GM18507 (cell line): Measurements from ENCODE around the gene EDEM3.
A peak's percentile ranks its signal among the peaks of the same experiment; 100 is the strongest.
"Not testable (repeated sequence)": the region's sequence is repeated elsewhere in the genome, so short reads cannot be mapped to it uniquely, and the experiment has no call there.

Experiments
- DNase-seq: peaks from one replicate; pipeline ENCODE4 v3.0.0; 2011; ENCODE audit warnings: low read depth; ENCODE audit not compliant: insufficient read length; ENCODE audit errors: extremely low spot score
- FAIRE-seq: peaks from 2 replicates; lab custom pipeline; 2011; peaks lifted over from hg19 to GRCh38; lab: Jason Lieb, UNC

Gene EDEM3

GRCh38 chr1:184771190-184771691, 16.6 kb upstream of the EDEM3 start:
- FAIRE-seq (no peak), DNase-seq (no peak)

GRCh38 chr1:184770181-184770979, 15.7 kb upstream of the EDEM3 start:
- DNase-seq, result no peak
- FAIRE-seq, result no peak

- no peak for FAIRE-seq
Observed at GRCh38 chr1:184769241-184769640, 14.6 kb upstream of the EDEM3 start.

GRCh38 chr1:184768467-184768866, 13.8 kb upstream of the EDEM3 start:
- no peak for FAIRE-seq

More at GRCh38 chr1:184769241-184769640, 14.6 kb upstream of the EDEM3 start:
- DNase-seq, result no peak

GRCh38 chr1:184767591-184767990, 12.9 kb upstream of the EDEM3 start:
- no peak for DNase-seq
- FAIRE-seq, result no peak

More at GRCh38 chr1:184768467-184768866, 13.8 kb upstream of the EDEM3 start:
- no peak for DNase-seq

GRCh38 chr1:184764483-184764882, 9.8 kb upstream of the EDEM3 start:
- FAIRE-seq (no peak), DNase-seq (no peak)

GRCh38 chr1:184763520-184763919, 8.9 kb upstream of the EDEM3 start:
- FAIRE-seq, DNase-seq: not testable (repeated sequence)

- FAIRE-seq, result no peak
- no peak for DNase-seq
Observed at GRCh38 chr1:184761969-184762485, 7.4 kb upstream of the EDEM3 start.

- FAIRE-seq (no peak), DNase-seq (no peak)
Observed at GRCh38 chr1:184759651-184760050, 5.0 kb upstream of the EDEM3 start.

- FAIRE-seq (no peak), DNase-seq (no peak)
Observed at GRCh38 chr1:184759112-184759511, 4.5 kb upstream of the EDEM3 start.

GRCh38 chr1:184757891-184758290, 3.2 kb upstream of the EDEM3 start:
- FAIRE-seq (no peak), DNase-seq (no peak)

- DNase-seq, result no peak
- FAIRE-seq, result no peak
Observed at GRCh38 chr1:184757406-184757805, 2.7 kb upstream of the EDEM3 start.

GRCh38 chr1:184755226-184756065, 788 bp upstream of the EDEM3 start:
- DNase-seq, result no peak
- FAIRE-seq, result no peak

- FAIRE-seq (peak; percentile 47), DNase-seq (no peak)
Observed at GRCh38 chr1:184753608-184754475, 816 bp downstream of the EDEM3 start.

GRCh38 chr1:184753117-184753516, 1.5 kb downstream of the EDEM3 start:
- FAIRE-seq (no peak), DNase-seq (no peak)

- FAIRE-seq, result no peak
Observed at GRCh38 chr1:184752656-184753055, 2.0 kb downstream of the EDEM3 start.

GRCh38 chr1:184748740-184749139, 5.9 kb downstream of the EDEM3 start:
- no peak for FAIRE-seq
- DNase-seq, result no peak

More at GRCh38 chr1:184752656-184753055, 2.0 kb downstream of the EDEM3 start:
- no peak for DNase-seq

- no peak for DNase-seq
Observed at GRCh38 chr1:184747089-184747955, 7.3 kb downstream of the EDEM3 start.

More at GRCh38 chr1:184747089-184747955, 7.3 kb downstream of the EDEM3 start:
- FAIRE-seq, result no peak
